NCI-H2227 treated with DMSO at 0.1 percent for 48 hours (cell line): Measurements from ENCODE around the gene NIT1.

Experiments used
- DNase-seq: peaks from one replicate; lab custom pipeline; 2025; lab: John Stamatoyannopoulos, UW

Gene NIT1

GRCh38 chr1:161153682-161154337 lies 35.9 kb downstream of the NIT1 start, which contains the start of gene UFC1:
Gene UFC1, plus strand, starts transcription at chr1:161153978. Its CDS starts 20 bp downstream, at chr1:161153998.
- peak; percentile 93 for DNase-seq

GRCh38 chr1:161157867-161158266 lies 40.0 kb downstream of the NIT1 start:
- no peak for DNase-seq

GRCh38 chr1:161158316-161159010 lies 40.6 kb downstream of the NIT1 start:
- DNase-seq, result no peak

DNA sequence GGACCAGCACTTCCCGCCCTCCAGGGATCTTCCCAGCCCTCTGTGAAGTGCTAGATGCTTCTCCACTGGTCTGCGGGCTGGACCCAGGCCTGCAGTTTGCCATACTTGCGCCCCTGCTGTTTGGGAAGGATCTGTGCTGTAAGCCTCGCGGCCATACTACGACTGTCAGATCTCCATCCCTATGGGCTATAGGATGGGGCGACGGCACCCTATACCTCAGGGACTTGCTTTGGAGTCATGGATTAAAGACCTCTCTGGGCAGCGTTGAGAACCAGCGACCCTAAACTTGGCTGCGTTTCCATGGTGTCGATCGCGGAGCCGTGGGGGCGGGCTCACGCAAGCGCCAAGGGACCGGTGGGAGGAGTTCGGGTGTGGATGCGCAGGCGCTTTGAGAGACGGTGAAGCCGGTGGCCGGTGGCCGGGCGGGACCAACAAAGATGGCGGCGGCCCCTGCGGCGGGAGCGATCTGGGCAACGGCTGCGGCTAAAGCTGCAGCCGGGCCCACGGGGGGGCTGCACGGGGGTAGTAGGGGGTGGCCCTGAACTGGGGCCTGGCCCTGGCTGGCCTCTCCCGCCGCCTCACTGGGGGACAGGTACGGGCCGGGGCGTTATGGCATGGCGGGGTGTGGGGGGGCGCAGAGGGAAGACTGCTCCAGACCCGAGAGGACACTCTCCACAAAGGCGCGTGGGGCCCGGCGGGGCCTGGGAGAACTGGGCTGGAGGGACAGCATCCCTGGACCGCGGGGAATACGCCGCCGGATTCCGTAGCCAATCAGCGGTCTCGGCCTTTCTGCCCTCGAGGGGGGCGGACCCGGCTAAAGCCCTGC lies 41.4 kb downstream of the NIT1 start, which contains the start of gene USP21:
USP21 (plus strand) TSS at position 414 of the 826 bp plus-strand sequence. CDS start 1,141 bp downstream, outside the sequence.
- peak; percentile 96 for DNase-seq

DNA sequence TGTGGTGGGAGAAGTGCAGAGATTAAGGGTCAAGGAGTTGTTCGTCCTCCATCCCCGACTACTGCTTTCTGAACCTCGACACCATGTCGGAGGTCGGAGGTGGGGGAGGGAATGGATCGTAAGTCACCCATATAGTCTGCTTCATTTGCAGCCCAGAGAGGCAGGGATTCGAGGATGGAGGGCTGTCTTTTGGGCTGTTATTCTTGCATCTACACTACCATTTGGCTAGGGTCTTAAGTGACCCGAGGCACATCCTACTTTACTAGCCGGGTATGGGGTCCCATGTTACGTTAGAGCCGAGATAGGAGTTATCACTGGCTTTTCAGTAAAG lies 42.0 kb downstream of the NIT1 start:
- DNase-seq, result no peak

- DNase-seq, result no peak
Observed at GRCh38 chr1:161160671-161161145, 42.8 kb downstream of the NIT1 start.

GRCh38 chr1:161161652-161162051 lies 43.7 kb downstream of the NIT1 start:
- DNase-seq, result no peak

GRCh38 chr1:161162052-161162451 lies 44.1 kb downstream of the NIT1 start:
- DNase-seq, result no peak

GRCh38 chr1:161162806-161163205 lies 44.9 kb downstream of the NIT1 start:
- no peak for DNase-seq

GRCh38 chr1:161163793-161164192 lies 45.9 kb downstream of the NIT1 start:
- no peak for DNase-seq

DNA sequence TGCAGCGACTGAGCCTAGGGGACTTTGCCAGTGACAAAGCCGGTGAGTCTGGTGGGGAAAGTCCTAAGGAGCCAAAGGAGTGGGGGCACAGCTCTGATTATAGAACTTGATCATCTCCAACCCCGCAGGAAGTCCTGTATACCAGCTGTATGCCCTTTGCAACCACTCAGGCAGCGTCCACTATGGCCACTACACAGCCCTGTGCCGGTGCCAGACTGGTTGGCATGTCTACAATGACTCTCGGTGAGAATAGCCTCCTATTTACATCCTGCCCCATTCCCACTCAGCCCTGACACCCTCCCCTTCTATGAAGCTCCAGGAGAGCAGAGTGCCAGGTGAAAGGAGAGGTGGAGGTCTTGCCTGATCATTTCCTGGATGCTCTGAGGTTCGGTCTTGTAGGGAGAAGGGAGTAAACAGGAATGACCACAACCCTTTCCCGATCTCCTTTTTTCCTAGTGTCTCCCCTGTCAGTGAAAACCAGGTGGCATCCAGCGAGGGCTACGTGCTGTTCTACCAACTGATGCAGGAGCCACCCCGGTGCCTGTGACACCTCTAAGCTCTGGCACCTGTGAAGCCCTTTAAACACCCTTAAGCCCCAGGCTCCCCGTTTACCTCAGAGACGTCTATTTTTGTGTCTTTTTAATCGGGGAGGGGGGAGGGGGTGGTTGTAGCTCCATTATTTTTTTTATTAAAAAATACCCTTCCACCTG lies 47.2 kb downstream of the NIT1 start:
- DNase-seq, result no peak

- peak; percentile 99 for DNase-seq
Observed at GRCh38 chr1:161165742-161166668, 48.1 kb downstream of the NIT1 start, which contains the start of gene PPOX. Gene PPOX, plus strand, starts transcription at chr1:161166426. Its CDS starts 422 bp downstream, at chr1:161166848.

GRCh38 chr1:161166669-161167548 lies 49.0 kb downstream of the NIT1 start:
- DNase-seq, result peak; percentile 18

GRCh38 chr1:161168906-161169305 lies 51.0 kb downstream of the NIT1 start:
- DNase-seq, result no peak
